Stimulated activated naive CD4-positive, alpha-beta T cell (primary cell): ENCODE results near the gene CD46.

Source experiments
- DNase-seq, 6 experiments: peaks; one replicate each; lab custom pipeline; 2025; lab: John Stamatoyannopoulos, UW

The CD46 gene

GRCh38 chr1:207828485-207829158 lies 76.8 kb downstream of the CD46 start:
- DNase-seq = peak; percentile 31 to 66 (median 46)

- no peak for DNase-seq
Measured at GRCh38 chr1:207829576-207829975, 77.7 kb downstream of the CD46 start.

DNA sequence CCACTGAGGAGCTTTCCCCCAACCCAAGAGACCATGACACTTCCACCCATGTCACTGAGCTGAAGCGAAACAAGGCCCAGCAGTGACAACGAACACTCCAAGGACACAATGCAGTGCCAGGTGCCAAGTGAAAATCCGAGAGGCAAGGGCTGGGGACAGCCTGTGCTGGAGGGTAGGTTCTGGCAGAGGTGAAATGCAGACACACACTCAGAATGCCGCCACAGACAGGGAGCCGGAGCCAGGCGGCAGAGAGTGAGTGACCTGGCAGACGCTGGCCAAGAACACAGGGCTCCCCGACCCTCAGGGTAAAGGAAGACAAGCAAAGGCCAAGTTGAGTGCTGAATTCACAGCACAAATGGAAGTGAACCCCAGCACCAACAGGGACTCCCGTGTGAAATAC lies 78.9 kb downstream of the CD46 start:
- no peak for DNase-seq

DNA sequence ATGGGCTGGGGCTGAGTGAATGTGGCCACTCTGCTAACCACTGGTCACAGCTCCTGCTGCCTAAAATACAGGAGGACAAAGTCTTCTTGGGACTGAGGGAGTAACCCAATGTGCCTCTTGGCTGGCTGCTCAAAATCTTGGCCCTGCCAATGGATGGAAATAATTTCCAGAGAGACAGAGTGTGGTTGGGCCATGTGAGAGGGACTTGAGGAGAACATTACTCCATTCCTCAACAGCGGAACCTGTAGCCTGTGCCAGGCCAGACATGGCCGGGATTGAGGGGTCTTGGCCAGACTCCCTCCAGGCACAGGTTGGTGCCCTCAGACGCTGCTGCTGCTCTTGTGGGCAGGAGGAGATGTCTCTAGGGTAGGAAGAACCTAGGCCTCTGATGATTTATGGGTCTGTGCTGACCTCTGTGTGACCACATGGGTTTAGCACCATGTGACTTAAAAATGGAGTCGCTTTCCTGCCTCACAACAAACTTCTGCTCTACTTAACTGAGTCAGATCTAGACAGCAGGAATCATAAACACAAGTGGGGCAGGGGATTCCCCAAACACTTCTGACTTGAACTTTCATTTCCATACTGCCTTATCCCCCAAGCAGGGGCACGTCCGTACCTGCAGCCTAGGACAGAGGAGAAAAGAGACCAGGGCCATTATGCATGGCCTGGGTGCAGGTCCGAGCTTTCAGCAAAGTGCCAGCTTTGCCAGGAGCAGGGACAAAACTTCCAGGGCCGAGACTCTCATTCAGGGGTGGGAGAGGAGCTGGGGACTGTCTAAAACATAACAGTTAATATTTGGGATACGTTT lies 79.9 kb downstream of the CD46 start:
- DNase-seq = peak in 2 of 6 experiments; percentile 22 to 23

DNA sequence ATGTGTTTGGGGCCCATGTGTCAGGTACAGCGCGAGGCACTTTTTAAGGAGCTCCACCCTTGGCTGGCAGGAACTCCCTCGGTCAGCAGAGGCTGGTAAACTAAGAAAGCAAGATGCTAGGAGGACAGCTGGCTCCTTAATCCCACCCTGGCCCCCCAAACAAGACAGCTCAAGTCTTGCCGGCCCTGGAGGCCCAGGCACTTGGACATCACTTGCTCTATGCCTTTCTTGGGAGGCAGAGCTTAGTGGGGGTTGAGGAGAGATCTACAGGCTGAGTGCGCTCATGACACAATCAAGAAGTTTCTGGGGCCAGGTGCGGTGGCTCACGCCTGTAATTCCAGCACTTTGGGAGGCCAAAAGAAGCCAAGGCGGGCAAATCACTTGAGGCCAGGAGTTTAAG lies 80.9 kb downstream of the CD46 start:
- no peak for DNase-seq

DNA sequence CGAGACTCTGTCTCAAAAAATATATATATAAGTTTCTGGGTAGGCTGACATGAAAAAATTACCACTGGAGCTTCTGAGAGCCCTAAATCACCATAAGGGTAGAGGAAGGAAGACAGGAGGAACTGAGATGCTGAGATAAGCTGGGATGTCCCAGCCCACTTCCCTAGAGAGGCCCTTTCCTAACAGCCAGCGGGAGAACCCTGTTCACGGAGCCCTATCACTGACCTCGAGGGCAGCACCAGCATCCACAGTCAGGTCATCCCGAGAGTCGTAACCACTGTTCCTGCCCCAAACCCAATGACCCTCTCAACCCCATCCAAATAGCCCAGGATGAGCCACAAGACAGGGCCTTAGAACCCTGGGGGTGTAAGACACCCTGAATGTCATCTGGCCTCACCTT lies 81.5 kb downstream of the CD46 start:
- DNase-seq = no peak

DNA sequence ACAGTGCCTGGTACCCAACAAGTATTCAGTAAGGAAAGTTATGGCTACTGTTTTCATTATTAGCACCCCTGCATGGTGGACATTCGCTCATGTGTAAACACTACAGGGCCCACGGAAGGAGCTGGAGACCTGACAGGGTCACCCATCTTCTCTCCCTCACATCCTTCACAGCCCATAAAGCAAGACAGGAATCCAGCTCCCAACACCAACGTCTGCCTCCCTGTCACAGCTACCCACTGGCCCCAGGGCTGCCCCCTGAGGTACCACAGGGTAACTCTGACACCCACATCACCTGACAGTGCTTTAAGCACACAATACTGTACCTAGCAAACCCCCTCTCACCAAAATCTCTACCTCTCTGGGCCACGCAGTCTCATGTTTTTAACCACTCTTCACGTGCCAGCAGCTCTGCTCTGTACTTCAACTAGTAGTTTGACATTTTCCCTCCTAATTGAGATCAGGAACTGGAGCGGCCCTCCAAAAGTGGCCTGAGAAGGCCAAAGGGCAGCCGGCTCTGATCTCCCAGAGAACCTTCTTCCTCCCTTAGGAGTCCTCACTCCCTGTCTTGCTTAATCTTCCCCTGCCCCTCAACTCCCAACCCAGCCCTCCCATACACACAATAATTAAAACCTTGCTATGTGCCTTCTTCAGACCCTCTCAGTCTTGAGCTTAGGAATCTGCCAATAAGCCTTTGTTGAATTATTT lies 82.3 kb downstream of the CD46 start:
- no peak for DNase-seq

DNA sequence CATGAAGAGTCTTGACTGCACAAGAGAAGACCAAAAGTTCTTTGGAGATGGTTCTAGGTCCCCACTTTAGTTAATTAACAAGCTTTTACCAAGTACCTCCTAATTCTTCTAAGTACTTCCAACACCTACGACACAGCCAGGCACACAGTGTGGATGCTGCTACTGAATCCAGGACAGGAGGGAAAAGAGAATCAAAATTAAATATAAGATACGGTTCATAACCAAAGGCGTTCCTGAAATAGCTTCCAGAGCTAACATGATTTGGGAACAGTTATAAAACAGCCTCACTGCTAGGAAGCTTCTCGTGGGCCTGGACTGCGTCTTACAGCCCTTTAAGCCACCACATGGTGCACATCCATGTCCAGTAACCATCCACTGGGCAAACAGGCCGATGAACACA lies 84.1 kb downstream of the CD46 start:
- DNase-seq = no peak

DNA sequence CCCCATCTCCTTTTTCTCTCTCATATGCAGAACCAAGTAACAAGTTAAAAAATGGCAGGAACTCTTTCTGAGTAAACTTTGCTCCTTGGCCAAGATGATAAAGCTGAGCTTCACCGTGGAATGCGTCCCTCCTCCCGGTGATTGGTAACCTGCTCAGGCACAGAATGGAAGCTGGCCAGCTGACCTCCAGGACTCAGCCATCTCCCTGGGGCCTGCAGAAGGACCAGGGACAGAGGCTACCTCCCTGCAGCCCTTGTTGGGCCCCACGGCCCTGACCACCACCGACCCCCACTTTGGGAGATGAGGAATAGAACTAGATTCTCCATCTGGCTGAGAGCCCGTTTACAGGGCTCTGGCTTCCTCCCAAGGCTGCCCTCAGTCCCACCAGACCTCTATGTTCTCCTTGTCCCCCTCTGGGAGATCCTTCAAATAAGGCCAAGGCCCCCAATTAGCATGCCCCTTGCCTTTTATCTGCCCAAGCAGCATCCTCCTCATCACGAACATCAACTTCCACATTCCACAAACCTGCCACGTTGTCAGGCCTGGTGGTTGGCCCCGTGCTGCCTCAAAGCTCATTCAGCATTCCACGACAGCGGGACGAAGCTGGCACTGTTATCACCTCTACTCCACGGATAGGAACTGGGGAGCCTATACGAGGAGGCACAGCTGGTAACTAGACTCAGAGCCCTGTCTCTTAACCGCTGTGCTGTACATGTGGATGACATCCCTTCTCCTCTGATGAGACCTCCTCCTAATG lies 84.9 kb downstream of the CD46 start:
- no peak for DNase-seq

GRCh38 chr1:207837673-207838072 lies 85.8 kb downstream of the CD46 start:
- DNase-seq = no peak

DNA sequence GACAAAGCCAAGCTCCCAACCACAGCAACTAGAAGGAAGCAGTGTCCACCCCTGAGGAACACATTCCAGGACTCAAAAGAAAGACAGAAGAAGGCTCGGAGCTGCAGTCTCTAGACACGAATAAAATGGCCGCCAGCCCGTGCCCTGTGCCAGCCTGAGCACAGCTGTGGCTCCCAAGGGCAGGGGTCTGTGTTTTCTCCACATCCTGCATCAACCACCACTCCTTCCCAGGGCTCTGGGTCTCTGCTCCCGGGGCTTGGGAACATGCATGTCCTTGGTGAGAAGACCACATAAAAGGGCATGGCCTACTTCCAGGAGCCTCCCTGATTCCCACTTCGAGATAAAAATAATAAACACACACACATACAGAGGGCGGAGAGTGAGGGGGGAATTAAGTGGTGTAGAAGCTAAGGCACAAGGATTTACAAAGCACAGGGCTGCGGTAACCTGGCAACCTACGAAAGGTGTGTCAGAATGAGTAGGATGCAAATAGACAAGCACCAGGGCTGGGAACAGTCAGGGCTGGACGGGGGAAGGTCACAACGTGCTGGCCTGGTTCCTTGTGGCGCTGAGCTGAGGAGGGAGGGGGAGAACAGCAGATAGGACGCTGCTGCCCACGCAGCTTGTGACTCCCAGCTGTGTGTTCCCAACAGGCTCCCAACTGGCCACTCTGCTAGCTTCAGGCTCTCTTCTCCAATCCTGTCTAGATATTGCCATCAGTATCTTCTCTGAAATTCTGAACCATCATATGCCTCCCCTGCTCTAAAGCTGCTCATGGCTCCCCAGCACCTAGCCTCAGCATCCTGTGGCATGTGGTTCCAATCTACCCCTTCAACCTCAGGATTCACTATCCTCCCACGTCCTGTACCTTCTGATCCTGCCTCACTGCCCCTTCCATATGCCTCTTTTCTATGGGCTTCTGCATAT lies 86.6 kb downstream of the CD46 start:
- DNase-seq = no peak

DNA sequence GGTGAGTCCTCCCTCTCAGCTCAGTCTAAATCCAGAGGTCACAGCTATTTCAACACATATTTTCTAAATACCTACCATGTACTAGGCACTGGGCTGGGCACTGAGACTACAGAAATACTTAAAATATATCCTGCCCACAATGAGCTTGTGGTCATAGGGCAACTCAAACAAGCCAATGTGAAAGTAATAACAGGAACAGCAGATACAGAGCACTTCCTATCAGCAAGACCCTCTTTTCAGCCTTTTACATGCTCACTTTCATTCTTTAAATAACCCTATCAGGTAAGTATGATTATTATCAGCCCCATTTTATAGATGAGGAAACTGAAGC lies 87.2 kb downstream of the CD46 start:
- no peak for DNase-seq

DNA sequence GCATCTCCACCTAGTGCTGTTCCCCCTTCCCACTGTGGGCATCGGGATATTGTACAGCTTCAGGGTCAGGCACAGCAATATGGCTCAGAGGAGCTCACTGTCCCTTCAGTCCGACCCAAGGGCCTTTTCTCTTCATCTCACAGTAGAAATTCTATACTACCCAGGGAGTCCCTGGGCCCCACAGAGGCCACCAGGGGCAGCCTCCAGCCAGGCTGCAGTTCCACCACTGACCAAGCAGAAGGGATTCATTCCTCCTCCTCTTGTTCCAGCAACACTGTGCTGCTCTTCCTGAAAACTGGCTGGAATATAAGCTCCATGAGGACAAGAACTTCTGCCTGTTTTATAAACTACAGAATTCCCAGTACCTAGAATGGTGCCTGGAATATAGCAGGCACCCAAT lies 88.5 kb downstream of the CD46 start:
- DNase-seq = no peak

DNA sequence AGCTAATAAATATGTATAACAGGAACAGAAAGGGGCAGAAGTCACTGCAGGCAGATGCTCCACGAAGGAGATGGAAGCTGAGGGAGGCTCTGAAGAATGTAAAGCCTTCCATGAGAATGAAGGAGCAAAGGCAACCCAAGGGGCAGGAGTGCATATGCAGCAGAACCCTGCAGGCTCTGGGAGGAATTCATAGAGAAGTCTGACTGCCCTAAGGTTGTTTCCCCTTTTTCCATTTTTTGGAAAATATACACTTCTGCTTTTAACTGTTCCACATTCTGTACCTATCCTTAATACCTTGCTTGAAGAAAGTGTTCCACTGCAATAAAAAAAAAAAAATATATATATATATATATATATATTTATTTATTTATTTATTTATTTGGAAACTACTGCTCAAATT lies 89.4 kb downstream of the CD46 start:
- DNase-seq = no peak

- no peak for DNase-seq
Measured at GRCh38 chr1:207841901-207842300, 90.0 kb downstream of the CD46 start.

GRCh38 chr1:207842506-207842905 lies 90.7 kb downstream of the CD46 start:
- no peak for DNase-seq

DNA sequence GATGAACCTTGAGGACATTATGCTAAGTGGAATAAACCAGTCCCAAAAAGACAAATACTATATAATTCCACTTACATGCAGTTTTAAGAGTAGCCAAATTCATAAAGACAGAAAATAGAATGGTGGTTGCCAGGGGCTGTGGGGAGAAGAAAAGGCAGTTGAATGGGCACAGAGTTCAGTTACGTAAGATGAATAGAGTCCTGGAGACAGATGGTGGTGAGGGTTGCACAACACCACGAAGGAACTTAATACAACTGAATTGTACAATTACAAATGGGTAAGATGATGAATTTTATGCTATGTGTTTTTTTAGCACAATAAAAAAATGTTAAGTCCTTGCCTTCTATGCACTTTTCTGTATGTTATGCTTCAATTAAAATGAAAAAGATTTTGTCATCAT lies 92.5 kb downstream of the CD46 start:
- DNase-seq = no peak
